K562 (cell line): ENCODE measurements around the gene ADAM23. TPM values are rescaled to one million over a fixed set of nuclear protein-coding genes. Genes with fewer than 3 reads are reported as not detected.

Source experiments
- ATAC-seq: fragments of 200-7000 bp; cut with Tn5 transposase; 3 replicates; pipeline ENCODE4 v1.9.1; 2020; ENCODE audit warnings: moderate library complexity
- BruUV-seq: library from RNA; stranded (reverse); fragments of 400-500 nt; replicated peaks from 2 replicates; lab custom pipeline; 2021; lab: Mats Ljungman, UMichigan
- CTCF ChIA-PET: fragments of 300-600 bp; formaldehyde crosslinking; extraction: SDS; loops from one replicate; lab custom pipeline; 2021; ENCODE audit warnings: low intra/inter-chr PET ratio; lab: Yijun Ruan, JAX
- POLR2A ChIA-PET: fragments of 300-600, 350-650 bp; sonication (Branson Sonifier 250); formaldehyde crosslinking; extraction: SDS; loops from one replicate; lab custom pipeline; 2021; ENCODE audit warnings: antibody characterized with exemption, inconsistent platforms; lab: Yijun Ruan, JAX
- DNase-seq, 4 experiments: peaks; one replicate each; pipeline versions ENCODE4 v3.0.0 to v3.0.0-alpha.2; 2011 to 2018; ENCODE audit warnings: low spot score in 3 of 4, mixed read lengths in 3 of 4; ENCODE audit errors: extremely low read depth in 1 of 4
- FAIRE-seq: peaks from 2 replicates; lab custom pipeline; 2011; peaks lifted over from hg19 to GRCh38; lab: Jason Lieb, UNC
- H2AFZ ChIP-seq: 2 replicates; pipeline ENCODE4 v1.6.0; 2011; ENCODE audit warnings: low read depth, low read length, control low read depth, inconsistent platforms
- H3K27ac ChIP-seq: fragments of 200-600 bp; 3 replicates; pipeline ENCODE4 v1.8.0; 2011; ENCODE audit warnings: low read depth, mild to moderate bottlenecking, control low read depth, inconsistent platforms, low read length, moderate library complexity, mixed read lengths; ENCODE audit errors: extremely low read depth
- H3K27me3 ChIP-seq, 2 experiments: fragments of 300-600 bp in 1 of 2; 2 replicates in 1 of 2; 3 replicates in 1 of 2; pipeline versions ENCODE4 v1.6.0 to v1.8.0; 2011; ENCODE audit warnings: inconsistent platforms in 2 of 2, low read length in 2 of 2, mild to moderate bottlenecking in 1 of 2, mixed read lengths in 1 of 2, moderate library complexity in 1 of 2; ENCODE audit not compliant: control insufficient read depth in 2 of 2, insufficient read depth in 2 of 2
- H3K36me3 ChIP-seq: fragments of 300-600 bp; 3 replicates; pipeline ENCODE4 v1.8.0; 2011; ENCODE audit warnings: mild to moderate bottlenecking, low read length, inconsistent platforms; ENCODE audit not compliant: control insufficient read depth, insufficient read depth
- H3K4me1 ChIP-seq, 2 experiments: fragments of 200-600 bp in 1 of 2; replicated peaks in 1 of 2; 2 replicates in 1 of 2; 3 replicates in 1 of 2; pipeline versions ENCODE4 v1.5.1 to v1.8.0; 2011; ENCODE audit warnings: inconsistent platforms in 2 of 2, low read length in 2 of 2, mild to moderate bottlenecking in 1 of 2, mixed read lengths in 1 of 2, moderate library complexity in 1 of 2; ENCODE audit not compliant: control insufficient read depth in 2 of 2, insufficient read depth in 2 of 2
- H3K4me2 ChIP-seq: 2 replicates; pipeline ENCODE4 v1.6.1; 2011; ENCODE audit warnings: low read length, control low read depth, inconsistent platforms, mixed read lengths; ENCODE audit not compliant: insufficient read depth
- H3K4me3 ChIP-seq: fragments of 200-600 bp; sonication (generic), shearing (Covaris generic); 2 replicates; pipeline ENCODE4 v1.5.1; 2016; ENCODE audit warnings: control low read depth, inconsistent platforms
- H3K79me2 ChIP-seq: fragments of 200-600 bp; 3 replicates; pipeline ENCODE4 v1.8.0; 2011; ENCODE audit warnings: low read length, inconsistent platforms; ENCODE audit not compliant: control insufficient read depth, insufficient read depth
- H3K9ac ChIP-seq, 2 experiments: 2 replicates each; pipeline versions ENCODE4 v1.6.0 to v1.6.1; 2011; ENCODE audit warnings: low read depth in 2 of 2, low read length in 2 of 2, control low read depth in 1 of 2, inconsistent platforms in 1 of 2, mild to moderate bottlenecking in 1 of 2, mixed read lengths in 1 of 2; ENCODE audit not compliant: insufficient read depth in 1 of 2
- H3K9me1 ChIP-seq: one replicate; pipeline ENCODE4 v1.6.0; 2011; ENCODE audit warnings: inconsistent platforms, mild to moderate bottlenecking, low read length, moderate library complexity; ENCODE audit not compliant: control insufficient read depth, insufficient read depth
- H3K9me3 ChIP-seq: replicated peaks from 2 replicates; pipeline ENCODE4 v1.5.1; 2011; ENCODE audit warnings: low read depth, low read length, inconsistent platforms; ENCODE audit not compliant: control insufficient read depth, insufficient read depth
- H4K20me1 ChIP-seq: replicated peaks from 2 replicates; pipeline ENCODE4 v1.6.1; 2011; ENCODE audit warnings: low read length, inconsistent platforms, mixed read lengths; ENCODE audit not compliant: control insufficient read depth, insufficient read depth
- ARID2 ChIP-seq: fragments of 450-650 bp; IDR thresholded peaks from 2 replicates; pipeline ENCODE4 v1.6.1; 2017; ENCODE audit warnings: antibody characterized with exemption, mild to moderate bottlenecking
- CAMTA2 ChIP-seq: fragments of 250-450 bp; sonication (Bioruptor Pico); conservative IDR thresholded peaks from 2 replicates; pipeline ENCODE4 v1.5.1; 2022
- CC2D1A ChIP-seq: fragments of 450-650 bp; IDR thresholded peaks from 2 replicates; pipeline ENCODE4 v1.6.1; 2017; ENCODE audit warnings: mild to moderate bottlenecking
- CCAR2 ChIP-seq: fragments of 200-400 bp; formaldehyde crosslinking; IDR thresholded peaks from 2 replicates; pipeline ENCODE4 v1.6.1; 2017; ENCODE audit warnings: mild to moderate bottlenecking, low read depth, low read length
- RFX5 ChIP-seq: IDR thresholded peaks from 2 replicates; pipeline ENCODE4 v1.6.1; 2011; ENCODE audit warnings: low read depth, mild to moderate bottlenecking, improper control_type of control experiment, low read length
- TBL1XR1 ChIP-seq, 2 experiments: IDR thresholded peaks; 2 replicates each; pipeline ENCODE4 v1.6.1; 2012; ENCODE audit warnings: improper control_type of control experiment in 2 of 2, low read length in 2 of 2, mild to moderate bottlenecking in 1 of 2
- ZFPM2 ChIP-seq: fragments of 250-450 bp; sonication (Bioruptor Pico); IDR thresholded peaks from 2 replicates; pipeline ENCODE4 v1.5.1; 2022; ENCODE audit warnings: mild to moderate bottlenecking
- ZFX ChIP-seq: sonication (generic); formaldehyde crosslinking; IDR thresholded peaks from 2 replicates; pipeline ENCODE4 v1.8.0; 2022; ENCODE audit warnings: mild to moderate bottlenecking, missing genetic modification reagents, moderate library complexity
- ZNF311 ChIP-seq: fragments of 250-450 bp; sonication (Bioruptor Pico); IDR thresholded peaks from 2 replicates; pipeline ENCODE4 v1.4.0; 2020; ENCODE audit warnings: mild to moderate bottlenecking, moderate library complexity
- WGBS: fragments of 100-300 bp; shearing (Covaris generic); methylation state at CpG from one replicate; pipeline ENCODE4 v1.1.6; 2016; ENCODE audit warnings: low coverage, mixed read lengths; ENCODE audit not compliant: insufficient coverage; ENCODE audit errors: missing lambda C conversion rate; 5-methylcytosine and 5-hydroxymethylcytosine counted together
- in situ Hi-C: fragments of 300-500 bp; cut with MboI; formaldehyde crosslinking; loops from 4 replicates; pipeline ENCODE4 v1.15.0; 2018; ENCODE audit warnings: inconsistent platforms, mixed read lengths
- intact Hi-C: fragments of 100-400 bp; cut with micrococcal nuclease; formaldehyde crosslinking; loops from 2 replicates; pipeline ENCODE4 v1.14.2; 2022
- polyA plus RNA-seq, 8 experiments: library from polyadenylated mRNA; depleted of rRNA in 4 of 8; stranded (reverse) in 5 of 8; unstranded in 3 of 8; fragments of >200 nt; fragmentation: Nextera tagmentation in 2 of 8; fragmentation: Illumina TruSeq in 1 of 8; extraction: Ambion mirVana in 2 of 8; extraction: Trizol in 1 of 8; gene quantifications; 2 replicates each; pipeline versions ENCODE4 v1.2.1 to v1.2.3, GENCODE V29; 2011 to 2014; ENCODE audit warnings: inconsistent platforms in 1 of 8, missing spikeins in 1 of 8
- total RNA-seq, 7 experiments: library from RNA; depleted of rRNA in 6 of 7; stranded (reverse); fragments of >200 nt in 6 of 7; fragmentation: Illumina TruSeq in 2 of 7; extraction: Trizol in 2 of 7; gene quantifications; 2 replicates each; pipeline versions ENCODE4 v1.2.1 to v1.2.3, GENCODE V29; 2011 to 2021; ENCODE audit warnings: low replicate concordance in 1 of 7
- TF ChIP-seq, protein P1 (sequence below), 2 experiments: fragments of 450-650 bp; IDR thresholded peaks; 2 replicates each; pipeline ENCODE4 v1.6.1; 2018; ENCODE audit warnings: mild to moderate bottlenecking in 2 of 2, low read depth in 1 of 2; ENCODE audit not compliant: partially characterized antibody in 2 of 2
- TF ChIP-seq, protein P2 (sequence below): fragments of 250-450 bp; sonication (Bioruptor Pico); IDR thresholded peaks from 2 replicates; pipeline ENCODE4 v1.5.0; 2021; ENCODE audit warnings: mild to moderate bottlenecking, moderate library complexity

Gene ADAM23
- total and polyA plus RNA-seq, 9 of the 15 experiments (the other 6 are each of a cell fraction or from before 2014, with no cell fraction given): 0.02 TPM; not detected in 8

DNA sequence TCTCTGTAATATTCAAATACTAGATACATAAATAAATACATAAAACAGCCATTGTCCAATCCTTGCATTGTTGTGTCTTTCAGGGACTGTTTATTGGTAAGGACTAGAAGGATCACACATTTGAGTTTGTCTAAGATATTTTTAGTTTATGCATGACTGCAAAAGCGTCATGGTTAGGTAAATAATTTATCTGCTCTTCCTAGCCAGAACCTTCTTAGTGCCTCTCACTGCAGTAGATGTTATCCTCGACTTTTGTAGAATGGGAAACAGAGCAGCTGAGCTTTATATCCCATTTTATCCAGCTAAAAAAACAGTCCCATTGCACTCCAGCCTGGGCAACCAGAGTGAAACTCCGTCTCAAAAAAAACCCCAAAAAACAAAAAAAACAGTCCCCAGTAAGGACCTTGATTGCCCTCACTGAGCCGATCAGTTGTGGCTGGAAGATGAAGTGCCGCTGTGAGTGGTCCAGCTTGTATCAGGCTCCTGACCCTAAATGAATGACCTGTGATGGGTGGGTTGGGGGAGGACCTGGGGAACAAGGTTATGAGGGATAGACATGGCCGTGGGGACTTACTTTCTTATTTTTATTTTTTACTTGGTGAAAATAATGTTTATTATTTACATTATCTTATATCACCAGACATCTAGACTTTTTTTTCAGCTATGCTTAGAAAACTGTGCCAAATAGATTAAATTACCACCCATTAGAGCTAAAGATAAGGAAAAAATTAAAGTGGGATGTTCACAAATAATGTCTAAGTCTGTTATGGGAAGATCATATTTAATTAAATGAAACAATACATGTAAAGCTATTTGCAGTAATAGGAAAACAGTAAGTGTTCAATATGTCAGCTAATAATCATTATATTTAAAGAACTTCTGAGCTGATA, 10.9 kb upstream of the ADAM23 start:
- Histone ChIP-seq H3K79me2 (no peaks in the 10 kb centered on the region), H3K36me3 (no peaks in the 10 kb centered on the region), H3K9me1 (no peaks in the 10 kb centered on the region), H3K9ac (no peak overlapping the region), H3K27me3 (no peaks in the 10 kb centered on the region), H3K9me3 (no peaks in the 10 kb centered on the region), H3K4me1 (no peaks in the 10 kb centered on the region), H3K4me3 (no peak overlapping the region), H4K20me1 (no peaks in the 10 kb centered on the region), H3K27ac (no peak overlapping the region), H2AFZ (no peak overlapping the region), H3K4me2 (no peak overlapping the region)
- DNase-seq: no peak
- 0% methylated on average over 6 of the region's 6 CpGs for whole genome bisulfite sequencing
- ChIA-PET CTCF (no interaction called here), POLR2A (interaction anchor here (0.7 kb wide), 1 partner anchor 15 kb away, joined by 4 read pairs; no protein-coding TSS in a partner anchor)
- BruUV-seq: no TSS peak
- no peak for ATAC-seq
- in situ Hi-C loops: no loop called here
- intact Hi-C loops: no loop called here
- no peak for FAIRE-seq
- TF ChIP-seq RFX5 (no peak), CAMTA2 (CRISPR knock-in tag) (no peak), CCAR2 (no peak), ARID2 (no peak), ZFPM2 (no peak), ZFX (CRISPR knock-in tag) (no peak), ZNF311 (CRISPR knock-in tag) (no peak), TBL1XR1 (IDR thresholded peaks at IDR 0.05; ENCODE audit: low read length in 2 of 2) (no peak), CC2D1A (no peak)
- TF ChIP-seq, protein P1, sequence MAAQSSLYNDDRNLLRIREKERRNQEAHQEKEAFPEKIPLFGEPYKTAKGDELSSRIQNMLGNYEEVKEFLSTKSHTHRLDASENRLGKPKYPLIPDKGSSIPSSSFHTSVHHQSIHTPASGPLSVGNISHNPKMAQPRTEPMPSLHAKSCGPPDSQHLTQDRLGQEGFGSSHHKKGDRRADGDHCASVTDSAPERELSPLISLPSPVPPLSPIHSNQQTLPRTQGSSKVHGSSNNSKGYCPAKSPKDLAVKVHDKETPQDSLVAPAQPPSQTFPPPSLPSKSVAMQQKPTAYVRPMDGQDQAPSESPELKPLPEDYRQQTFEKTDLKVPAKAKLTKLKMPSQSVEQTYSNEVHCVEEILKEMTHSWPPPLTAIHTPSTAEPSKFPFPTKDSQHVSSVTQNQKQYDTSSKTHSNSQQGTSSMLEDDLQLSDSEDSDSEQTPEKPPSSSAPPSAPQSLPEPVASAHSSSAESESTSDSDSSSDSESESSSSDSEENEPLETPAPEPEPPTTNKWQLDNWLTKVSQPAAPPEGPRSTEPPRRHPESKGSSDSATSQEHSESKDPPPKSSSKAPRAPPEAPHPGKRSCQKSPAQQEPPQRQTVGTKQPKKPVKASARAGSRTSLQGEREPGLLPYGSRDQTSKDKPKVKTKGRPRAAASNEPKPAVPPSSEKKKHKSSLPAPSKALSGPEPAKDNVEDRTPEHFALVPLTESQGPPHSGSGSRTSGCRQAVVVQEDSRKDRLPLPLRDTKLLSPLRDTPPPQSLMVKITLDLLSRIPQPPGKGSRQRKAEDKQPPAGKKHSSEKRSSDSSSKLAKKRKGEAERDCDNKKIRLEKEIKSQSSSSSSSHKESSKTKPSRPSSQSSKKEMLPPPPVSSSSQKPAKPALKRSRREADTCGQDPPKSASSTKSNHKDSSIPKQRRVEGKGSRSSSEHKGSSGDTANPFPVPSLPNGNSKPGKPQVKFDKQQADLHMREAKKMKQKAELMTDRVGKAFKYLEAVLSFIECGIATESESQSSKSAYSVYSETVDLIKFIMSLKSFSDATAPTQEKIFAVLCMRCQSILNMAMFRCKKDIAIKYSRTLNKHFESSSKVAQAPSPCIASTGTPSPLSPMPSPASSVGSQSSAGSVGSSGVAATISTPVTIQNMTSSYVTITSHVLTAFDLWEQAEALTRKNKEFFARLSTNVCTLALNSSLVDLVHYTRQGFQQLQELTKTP (IDR thresholded peaks at IDR 0.05; ENCODE audit: low read depth in 1 of 2, partially characterized antibody in 2 of 2): no peak
- TF ChIP-seq, protein P2, sequence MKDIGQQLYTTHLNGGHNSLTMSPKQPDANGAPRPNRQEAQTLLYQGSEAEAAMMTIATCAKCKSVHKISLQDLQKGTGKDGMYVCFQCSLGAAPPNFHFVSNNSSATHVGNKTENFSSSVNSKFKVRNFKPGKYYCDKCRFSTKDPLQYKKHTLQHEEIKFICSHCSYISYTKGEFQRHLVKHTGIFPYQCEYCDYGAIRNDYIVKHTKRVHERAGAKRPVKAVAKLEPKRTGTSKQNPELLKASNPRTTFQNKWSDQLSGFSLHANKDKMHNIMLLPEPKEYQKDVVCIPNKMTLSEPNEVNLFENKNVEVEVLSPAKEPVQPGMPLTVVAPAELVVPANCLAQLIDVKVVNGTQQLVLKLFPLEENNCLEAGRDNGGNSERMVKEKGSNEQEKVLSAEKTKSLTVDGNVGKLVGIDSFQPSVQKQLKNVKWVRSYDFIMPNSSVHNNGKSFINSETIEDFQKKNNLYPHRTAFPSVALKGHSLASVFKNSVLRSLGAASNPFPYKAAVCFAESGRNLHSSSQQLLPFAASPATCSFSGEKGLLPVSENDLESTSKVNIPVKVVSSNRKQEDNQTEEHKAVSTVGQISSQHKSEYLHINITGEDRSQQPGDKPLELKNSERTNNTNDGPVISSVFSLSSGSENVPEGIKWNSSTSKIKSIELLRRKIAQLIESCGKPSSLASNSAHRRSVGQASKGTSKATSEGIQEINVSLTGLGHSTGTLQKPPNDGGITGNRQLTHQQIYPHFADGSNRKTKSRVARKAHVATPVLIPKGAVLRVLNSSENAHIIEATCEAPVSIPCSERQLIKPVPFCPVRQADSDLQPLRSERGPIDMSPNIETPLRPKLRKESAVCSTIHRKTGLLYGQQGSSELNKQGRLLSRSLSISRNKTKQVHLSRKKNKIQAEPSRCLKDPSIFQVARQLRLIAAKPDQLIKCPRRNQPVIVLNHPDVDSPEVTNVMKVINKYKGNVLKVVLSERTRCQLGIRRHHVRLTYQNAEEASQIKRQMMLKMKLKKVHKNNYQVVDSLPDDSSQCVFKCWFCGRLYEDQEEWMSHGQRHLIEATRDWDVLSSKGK (CRISPR knock-in tag): no peak
